Psoas muscle (tissue), 8 donors: ENCODE data around the gene PHRF1. TPM values are rescaled to one million over a fixed set of nuclear protein-coding genes. Genes with fewer than 3 reads are reported as not detected.

ENCODE experiments used
- ATAC-seq, 4 donors: fragments of 200-7000 bp; cut with Tn5 transposase; one replicate each; pipeline ENCODE4 v1.9.1; 2020; ENCODE audit warnings: moderate library complexity in 3 of 4, mild to moderate bottlenecking in 2 of 4
- DNase-seq, 2 donors: peaks; one replicate each; pipeline ENCODE4 v3.0.0-alpha.2; 2020
- H3K27ac ChIP-seq: fragments of 200-600 bp; one replicate; pipeline ENCODE4 v1.8.0; 2022
- H3K27me3 ChIP-seq, 3 donors: fragments of 200-600 bp in 1 of 3; one replicate each; pipeline versions ENCODE4 v1.6.1 to v1.8.0; 2013 to 2022; ENCODE audit warnings: low read length in 2 of 3, mild to moderate bottlenecking in 2 of 3, moderate library complexity in 1 of 3; ENCODE audit not compliant: insufficient read depth in 3 of 3
- H3K36me3 ChIP-seq, 2 donors: fragments of 200-600 bp in 1 of 2; one replicate each; pipeline versions ENCODE4 v1.6.1 to v1.8.0; 2013 to 2022; ENCODE audit warnings: low read depth in 1 of 2, mild to moderate bottlenecking in 1 of 2, moderate library complexity in 1 of 2; ENCODE audit not compliant: insufficient read depth in 1 of 2
- H3K4me1 ChIP-seq: fragments of 200-600 bp; one replicate; pipeline ENCODE4 v1.8.0; 2022
- H3K4me3 ChIP-seq: fragments of 200-600 bp; one replicate; pipeline ENCODE4 v1.8.0; 2022; ENCODE audit warnings: mild to moderate bottlenecking
- H3K9me3 ChIP-seq: fragments of 200-600 bp; one replicate; pipeline ENCODE4 v1.8.0; 2022
- CTCF ChIP-seq: fragments of 200-600 bp; IDR thresholded peaks from one replicate; pipeline ENCODE4 v1.8.0; 2022; ENCODE audit warnings: antibody characterized with exemption
- WGBS, 3 donors: extraction: QIAGEN DNeasy Blood & Tissue Kit; methylation state at CpG; one replicate each; pipeline versions ENCODE4 v1.1.6 to v1.1.7; 2013; 5-methylcytosine and 5-hydroxymethylcytosine counted together
- intact Hi-C, 2 donors: fragments of 100-400 bp; cut with DNase I; formaldehyde crosslinking; loops; one replicate each; pipeline versions ENCODE4 v1.11.0 to v1.14.2; 2022
- polyA plus RNA-seq, 3 donors: library from polyadenylated mRNA; stranded (reverse); fragments of 200-250 nt; gene quantifications; one replicate each; pipeline ENCODE4 v1.2.3, GENCODE V29; 2013
- total RNA-seq, 4 donors: library from RNA; stranded (reverse); fragmentation: NEBNext Ultra II Directional in 2 of 4; extraction: Animal tissue kit (Norgen Biotek cat#: 25700) in 2 of 4; gene quantifications; one replicate each; pipeline versions ENCODE4 v1.2.1 to v1.2.4, GENCODE V29; 2021 to 2023
- donor health status: healthy with polysubstance abuse.
- donor health status: DM: no; HTN: no; CAD: no; lungs with moderate emphysema.
- donor health status: Bipolar disorder and iron deficiency.
- donor health status: healthy.
- donor health status: DM: yes; HTN: yes; CAD: no.
- donor health status: DM: no; HTN: no; CAD: no.
- donor health status: DM: no; HTN: no; CAD: no.
- donor health status: DM: yes; HTN: yes; CAD: no.

PHRF1 gene
- total and polyA plus RNA-seq, 7 donors, result 11.7 to 31.2 (median 19.8) TPM

- H3K27ac ChIP-seq, result no peak overlapping the region
- intact Hi-C loops, result loop anchor here (5.0 to 10.0 kb wide), 2 partner anchors 53 to 120 kb away; partner anchors contain the start of genes DEAF1 (in 1 of the 2), SCT (in 1 of the 2) and TMEM80 (in 1 of the 2)
- WGBS, 3 donors, result 35 to 45% (median 39%) methylated on average over 23 to 25 of the region's 25 CpGs
Observed at GRCh38 chr11:574632-575312, 1.5 kb upstream of the PHRF1 start.

GRCh38 chr11:575313-575995, 816 bp upstream of the PHRF1 start:
- Histone ChIP-seq H3K4me1 (peaks cover 42% of the 10 kb centered on the region), H3K27me3 (no peaks in the 10 kb centered on the region), H3K27ac (peak overlapping the region; percentile 71), H3K9me3 (no peaks in the 10 kb centered on the region), H3K36me3 (no peaks in the 10 kb centered on the region), H3K4me3 (peak overlapping the region; percentile 80)
- intact Hi-C loops, result loop anchor here (5.0 to 10.0 kb wide), 2 partner anchors 52 to 119 kb away; partner anchors contain the start of genes DEAF1 (in 1 of the 2), SCT (in 1 of the 2) and TMEM80 (in 1 of the 2)
- no peak for TF ChIP-seq CTCF
- no peak for DNase-seq
- WGBS, 3 donors, result 1 to 3% (median 1%) methylated on average over 32 to 81 of the region's 81 CpGs
- ATAC-seq, result peak in 3 of 4 donors; percentile 1 to 70 (median 7)

More at GRCh38 chr11:574632-575312, 1.5 kb upstream of the PHRF1 start:
- Histone ChIP-seq H3K4me1 (peaks cover 35% of the 10 kb centered on the region), H3K27me3 (no peaks in the 10 kb centered on the region), H3K36me3 (no peaks in the 10 kb centered on the region), H3K4me3 (peak overlapping the region; percentile 80), H3K9me3 (no peaks in the 10 kb centered on the region)
- ATAC-seq, result peak in 1 of 4 donors; percentile 0
- TF ChIP-seq CTCF, result no peak
- no peak for DNase-seq

DNA sequence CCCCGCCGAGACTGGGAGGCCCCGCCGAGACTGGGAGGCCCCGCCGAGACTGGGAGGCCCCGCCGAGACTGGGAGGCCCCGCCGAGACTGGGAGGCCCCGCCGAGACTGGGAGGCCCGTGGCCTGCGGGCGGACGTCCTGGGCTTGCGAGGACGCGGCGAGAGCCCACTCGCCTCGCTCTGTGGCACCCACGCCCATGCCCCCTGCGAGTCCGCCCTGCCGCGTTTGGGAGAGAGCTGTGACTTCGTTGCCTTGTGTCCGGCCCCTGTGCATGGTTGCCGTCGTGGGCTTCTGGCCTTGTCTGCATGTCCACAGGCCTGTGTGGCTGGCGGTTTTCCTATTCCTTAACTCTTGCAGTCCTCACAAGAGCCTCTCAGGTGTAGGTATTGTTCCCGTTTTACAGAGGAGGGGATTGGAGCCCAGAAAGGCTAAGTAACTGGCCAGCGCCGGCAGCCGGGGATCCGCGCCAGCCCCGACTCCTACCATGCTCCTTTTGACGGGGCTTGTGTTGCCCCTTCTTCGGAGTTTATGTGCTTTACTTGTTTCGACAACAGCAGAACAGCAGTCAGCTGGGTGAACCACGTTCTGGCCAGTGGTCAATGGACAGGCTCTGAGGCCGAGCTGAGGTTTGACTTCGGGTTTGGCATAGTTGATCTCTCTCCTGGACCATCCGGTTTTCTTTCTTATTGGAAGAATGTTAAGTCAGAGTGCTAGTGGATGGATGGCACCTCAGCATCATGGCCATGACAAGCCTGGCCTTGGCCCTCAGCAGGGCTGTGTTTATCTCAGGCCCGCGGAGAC, 741 bp downstream of the PHRF1 start:
- Histone ChIP-seq H3K36me3 (peaks cover 0 to 9% of the 10 kb centered on the region in 2 donors), H3K4me3 (peak overlapping the region; percentile 98), H3K9me3 (no peaks in the 10 kb centered on the region), H3K27ac (peak overlapping the region; percentile 97), H3K27me3 (no peaks in the 10 kb centered on the region), H3K4me1 (peaks cover 47% of the 10 kb centered on the region)
- ATAC-seq, result no peak
- intact Hi-C loops, result loop anchor here (2.0 to 10.0 kb wide), 3 partner anchors 34 to 118 kb away; partner anchors contain the start of genes DEAF1 (in 1 of the 2), SCT (in 1 of the 2) and TMEM80 (in 1 of the 2)
- DNase-seq, result no peak
- TF ChIP-seq CTCF, result no peak
- whole genome bisulfite sequencing, 3 donors, result 4 to 7% (median 5%) methylated on average over 23 to 44 of the region's 48 CpGs

DNA sequence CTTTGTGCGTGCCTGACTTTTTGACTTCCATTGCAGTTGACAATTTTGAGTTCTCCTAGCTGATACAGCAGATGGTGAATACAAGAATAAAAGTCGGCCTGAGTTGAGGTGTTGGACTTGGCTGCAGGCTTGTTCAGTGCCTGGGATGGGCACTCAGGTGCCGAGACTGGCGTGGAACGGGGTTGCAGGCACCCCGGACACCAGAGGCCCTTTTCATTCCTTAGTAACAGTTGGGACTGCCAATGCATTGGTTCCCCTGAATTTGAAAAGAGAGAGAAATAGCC, 1.3 kb downstream of the PHRF1 start:
- peaks cover 47% of the 10 kb centered on the region for H3K4me1 ChIP-seq

More for the DNA sequence above, 1.3 kb downstream of the PHRF1 start:
- Histone ChIP-seq H3K4me3 (peak overlapping the region; percentile 98), H3K9me3 (no peaks in the 10 kb centered on the region), H3K36me3 (peaks cover 0 to 14% of the 10 kb centered on the region in 2 donors), H3K27me3 (no peaks in the 10 kb centered on the region), H3K27ac (peak overlapping the region; percentile 97)
- DNase-seq, result no peak
- WGBS, 3 donors, result 53 to 64% (median 56%) methylated on average over 6 of the region's 6 CpGs
- TF ChIP-seq CTCF, result no peak
- intact Hi-C loops, result loop anchor here (2.0 to 10.0 kb wide), 3 partner anchors 33 to 117 kb away; partner anchors contain the start of genes DEAF1 (in 1 of the 2), SCT (in 1 of the 2) and TMEM80 (in 1 of the 2)
- no peak for ATAC-seq
